ENCODE data around the gene ASCC3. TPM values are rescaled to one million over a fixed set of nuclear protein-coding genes. Genes with fewer than 3 reads are reported as not detected.

ASCC3 gene
- total RNA-seq, 4 donors from 2014 or later, result 15.7 to 39.9 (median 29.3) TPM

GRCh38 chr6:100599088-100599770 is 281.9 kb downstream of the ASCC3 start:
- TF ChIP-seq POLR2A (IDR thresholded peaks at IDR 0.05), result no peak
- no peak for TF ChIP-seq CTCF (IDR thresholded peaks at IDR 0.05)
- no peak for TF ChIP-seq POLR2AphosphoS5 (IDR thresholded peaks at IDR 0.05)
- no peak for TF ChIP-seq EP300 (IDR thresholded peaks at IDR 0.05; ENCODE audit: low read depth)
- no peaks in the 10 kb centered on the region for H3K9me3 ChIP-seq
- H3K4me3 ChIP-seq, result no peak overlapping the region
- no peaks in the 10 kb centered on the region for H3K4me1 ChIP-seq
- no peak for DNase-seq
- in situ Hi-C loops (cut with MboI; ENCODE audit: low pct_ligation_motif_present in 1 of 4, low pct_unique_long_range_greater_than_20kb in 1 of 4, low sequenced_read_pairs in 3 of 4) (no loop called here), intact Hi-C loops (cut with DNase I; ENCODE audit: low total_unique reads) (no loop called here)
- WGBS, 2 donors (ENCODE audit: low coverage in 1 of 2), result 94 to 100% methylated on average over 1 of the region's 1 CpG
- peaks cover 0 to 12% (median under 1%) of the 10 kb centered on the region in 4 donors for H3K36me3 ChIP-seq
- H3K27ac ChIP-seq, result no peak overlapping the region
- no peaks in the 10 kb centered on the region for H3K27me3 ChIP-seq

- H3K27me3 ChIP-seq, result no peaks in the 10 kb centered on the region
- H3K4me1 ChIP-seq, result no peaks in the 10 kb centered on the region
- intact Hi-C loops (cut with DNase I; ENCODE audit: low total_unique reads) (no loop called here), in situ Hi-C loops (cut with MboI; ENCODE audit: low pct_ligation_motif_present in 1 of 4, low pct_unique_long_range_greater_than_20kb in 1 of 4, low sequenced_read_pairs in 3 of 4) (no loop called here)
- no peak for DNase-seq
- H3K27ac ChIP-seq, result no peak overlapping the region
- TF ChIP-seq EP300 (IDR thresholded peaks at IDR 0.05; ENCODE audit: low read depth) (no peak), CTCF (IDR thresholded peaks at IDR 0.05) (no peak), POLR2AphosphoS5 (IDR thresholded peaks at IDR 0.05) (no peak), POLR2A (IDR thresholded peaks at IDR 0.05) (no peak)
- no peak overlapping the region for H3K4me3 ChIP-seq
- H3K9me3 ChIP-seq, result no peaks in the 10 kb centered on the region
- H3K36me3 ChIP-seq, result peaks cover 0 to 3% (median 0%) of the 10 kb centered on the region in 4 donors
These were observed 285.7 kb downstream of the ASCC3 start for GRCh38 chr6:100595456-100595855.

- TF ChIP-seq POLR2AphosphoS5 (IDR thresholded peaks at IDR 0.05) (no peak), POLR2A (IDR thresholded peaks at IDR 0.05) (no peak), CTCF (IDR thresholded peaks at IDR 0.05) (no peak), EP300 (IDR thresholded peaks at IDR 0.05; ENCODE audit: low read depth) (no peak)
- Histone ChIP-seq H3K27ac (no peak overlapping the region), H3K4me1 (no peaks in the 10 kb centered on the region), H3K9me3 (no peaks in the 10 kb centered on the region), H3K36me3 (peaks cover 0 to 11% (median 0%) of the 10 kb centered on the region in 4 donors), H3K27me3 (no peaks in the 10 kb centered on the region), H3K4me3 (no peak overlapping the region)
- DNase-seq, result no peak
- intact Hi-C loops (cut with DNase I; ENCODE audit: low total_unique reads) (no loop called here), in situ Hi-C loops (cut with MboI; ENCODE audit: low pct_ligation_motif_present in 1 of 4, low pct_unique_long_range_greater_than_20kb in 1 of 4, low sequenced_read_pairs in 3 of 4) (no loop called here)
- 51% methylated on average over 2 of the region's 2 CpGs for WGBS, 2 donors (ENCODE audit: low coverage in 1 of 2)
These were observed 287.6 kb downstream of the ASCC3 start for GRCh38 chr6:100593522-100593921.

GRCh38 chr6:100592929-100593328 is 288.2 kb downstream of the ASCC3 start:
- no peak overlapping the region for H3K4me3 ChIP-seq
- no peak overlapping the region for H3K27ac ChIP-seq
- no peak for DNase-seq
- no peaks in the 10 kb centered on the region for H3K4me1 ChIP-seq
- peaks cover 0 to 16% (median 1%) of the 10 kb centered on the region in 4 donors for H3K36me3 ChIP-seq
- WGBS, 2 donors (ENCODE audit: low coverage in 1 of 2), result 48 to 71% methylated on average over 2 to 3 of the region's 3 CpGs
- intact Hi-C loops (cut with DNase I; ENCODE audit: low total_unique reads), result no loop called here
- TF ChIP-seq POLR2AphosphoS5 (IDR thresholded peaks at IDR 0.05) (no peak), CTCF (IDR thresholded peaks at IDR 0.05) (no peak), EP300 (IDR thresholded peaks at IDR 0.05; ENCODE audit: low read depth) (no peak), POLR2A (IDR thresholded peaks at IDR 0.05) (no peak)
- H3K9me3 ChIP-seq, result no peaks in the 10 kb centered on the region
- no peaks in the 10 kb centered on the region for H3K27me3 ChIP-seq
- in situ Hi-C loops (cut with MboI; ENCODE audit: low pct_ligation_motif_present in 1 of 4, low pct_unique_long_range_greater_than_20kb in 1 of 4, low sequenced_read_pairs in 3 of 4), result no loop called here

All from transverse colon (tissue), 4 donors.